ENCODE results near the gene GATB.
A peak's percentile ranks its signal among the peaks of the same experiment; 100 is the strongest.
"Not testable (repeated sequence)": the region's sequence is repeated elsewhere in the genome, so short reads cannot be mapped to it uniquely, and the experiment has no call there.

GATB gene

GRCh38 chr4:151745481-151746231 lies 15.2 kb downstream of the GATB start:
- DNase-seq (ENCODE audit: extremely low spot score) = no peak
- no peak for TF ChIP-seq CTCF (IDR thresholded peaks at IDR 0.05; ENCODE audit: control extremely low read depth, extremely low read depth, low read depth, missing control alignments)
- ChIA-PET CTCF (interaction anchor here (1.2 to 3.3 kb wide), 4 partner anchors 11 to 25 kb away, joined by 3 to 16 read pairs (median 4); no protein-coding TSS in a partner anchor), POLR2A (interaction anchor here (1.3 kb wide), 1 partner anchor 143 kb away, joined by 4 read pairs; no protein-coding TSS in a partner anchor)

DNA sequence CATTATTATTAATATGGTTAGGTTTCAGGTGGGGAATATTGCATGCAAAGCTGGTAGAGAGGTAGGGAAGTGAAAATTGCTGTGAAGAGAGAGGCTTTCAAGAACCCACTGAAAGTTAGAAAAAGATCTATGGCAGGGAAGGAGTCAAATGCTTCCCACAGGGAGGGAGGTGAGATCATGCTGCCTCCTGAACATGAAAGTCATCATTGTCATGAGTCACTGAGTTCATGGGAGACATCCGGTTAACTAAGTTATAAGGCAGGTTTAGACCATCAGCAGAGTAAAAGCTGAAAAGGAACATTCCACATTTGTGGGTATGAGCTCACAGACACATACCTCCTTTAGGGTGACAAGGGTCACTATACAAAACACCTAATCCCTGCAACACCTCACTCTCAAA lies 16.2 kb downstream of the GATB start:
- TF ChIP-seq CTCF (IDR thresholded peaks at IDR 0.05; ENCODE audit: control extremely low read depth, extremely low read depth, low read depth, missing control alignments) = no peak
- CTCF ChIA-PET = interaction anchor here (1.1 to 3.3 kb wide), 7 partner anchors 12 to 562 kb away, joined by 3 to 16 read pairs (median 3); no protein-coding TSS in a partner anchor
- DNase-seq (ENCODE audit: extremely low spot score) = no peak
- POLR2A ChIA-PET = interaction anchor here (1.2 to 1.3 kb wide), 2 partner anchors 8 to 144 kb away, joined by 4 read pairs; no protein-coding TSS in a partner anchor

DNA sequence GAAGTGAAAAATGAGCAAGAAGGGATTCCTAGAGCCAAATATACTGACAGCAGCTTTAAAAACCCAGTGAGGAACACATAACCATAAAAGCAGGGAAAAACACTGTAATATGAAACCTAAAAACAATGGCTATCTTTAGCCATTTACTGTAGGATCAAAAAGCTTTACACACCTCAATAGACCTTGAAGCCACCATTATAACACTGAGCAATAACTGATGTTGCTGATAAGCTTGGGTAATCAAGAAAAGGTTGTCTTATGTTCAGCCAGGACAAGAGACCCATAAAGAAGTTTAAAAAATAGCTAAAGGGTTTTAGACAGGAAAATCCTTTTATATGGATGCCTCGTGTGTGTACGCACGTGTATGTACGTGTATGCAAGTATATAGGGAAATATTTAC lies 16.9 kb downstream of the GATB start:
- no peak for TF ChIP-seq CTCF (IDR thresholded peaks at IDR 0.05; ENCODE audit: control extremely low read depth, extremely low read depth, low read depth, missing control alignments)
- DNase-seq (ENCODE audit: extremely low spot score) = no peak
- POLR2A ChIA-PET = interaction anchor here (1.2 kb wide), 1 partner anchor 9 kb away, joined by 4 read pairs; no protein-coding TSS in a partner anchor
- CTCF ChIA-PET = interaction anchor here (0.7 to 1.8 kb wide), 11 partner anchors 9 to 563 kb away, joined by 3 to 5 read pairs (median 3); no protein-coding TSS in a partner anchor

DNA sequence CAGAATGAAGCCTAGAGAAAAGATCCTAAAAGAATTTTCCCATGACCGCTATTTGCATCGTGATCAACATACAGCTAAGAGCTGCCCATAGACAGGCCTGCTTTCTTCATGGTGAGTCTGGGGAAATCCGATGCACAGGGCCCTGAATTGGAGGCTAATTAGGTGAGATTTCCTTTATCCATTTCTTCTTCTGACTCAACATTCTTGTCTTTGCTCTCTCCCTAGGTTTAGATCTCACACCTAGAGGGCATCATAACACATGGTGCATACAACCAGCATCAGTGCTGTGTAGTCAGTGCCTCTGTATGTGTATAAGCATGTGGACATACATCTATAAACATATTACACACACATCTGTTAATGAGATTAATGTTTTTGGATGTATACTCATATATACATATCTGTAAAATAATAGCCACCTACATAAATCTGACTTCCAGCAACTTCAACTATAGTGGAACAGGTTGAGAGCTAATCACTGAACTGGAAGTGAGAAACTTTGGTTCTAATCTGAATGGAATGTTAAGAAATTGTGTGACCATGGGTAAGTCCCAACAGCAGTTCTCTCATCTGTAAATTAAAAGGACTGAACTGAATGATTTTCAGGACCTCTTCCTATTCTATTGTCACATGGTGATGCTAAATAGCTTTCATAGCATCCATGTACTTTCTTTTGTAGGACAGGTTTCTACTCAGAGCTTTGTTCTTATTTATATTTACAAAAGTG lies 17.5 kb downstream of the GATB start:
- DNase-seq (ENCODE audit: extremely low spot score) = peak; percentile 19
- TF ChIP-seq CTCF (IDR thresholded peaks at IDR 0.05; ENCODE audit: control extremely low read depth, extremely low read depth, low read depth, missing control alignments) = no peak
- POLR2A ChIA-PET = interaction anchor here (1.2 kb wide), 1 partner anchor 9 kb away, joined by 4 read pairs; no protein-coding TSS in a partner anchor
- CTCF ChIA-PET = interaction anchor here (0.7 to 1.8 kb wide), 12 partner anchors 10 to 563 kb away, joined by 3 to 5 read pairs (median 3); no protein-coding TSS in a partner anchor

GRCh38 chr4:151738720-151739517 lies 21.9 kb downstream of the GATB start:
- DNase-seq (ENCODE audit: extremely low spot score) = no peak
- ChIA-PET POLR2A (no interaction called here), CTCF (interaction anchor here (1.0 to 1.7 kb wide), 5 partner anchors 10 to 26 kb away, joined by 3 to 11 read pairs (median 4); no protein-coding TSS in a partner anchor)
- no peak for TF ChIP-seq CTCF (IDR thresholded peaks at IDR 0.05; ENCODE audit: control extremely low read depth, extremely low read depth, low read depth, missing control alignments)

DNA sequence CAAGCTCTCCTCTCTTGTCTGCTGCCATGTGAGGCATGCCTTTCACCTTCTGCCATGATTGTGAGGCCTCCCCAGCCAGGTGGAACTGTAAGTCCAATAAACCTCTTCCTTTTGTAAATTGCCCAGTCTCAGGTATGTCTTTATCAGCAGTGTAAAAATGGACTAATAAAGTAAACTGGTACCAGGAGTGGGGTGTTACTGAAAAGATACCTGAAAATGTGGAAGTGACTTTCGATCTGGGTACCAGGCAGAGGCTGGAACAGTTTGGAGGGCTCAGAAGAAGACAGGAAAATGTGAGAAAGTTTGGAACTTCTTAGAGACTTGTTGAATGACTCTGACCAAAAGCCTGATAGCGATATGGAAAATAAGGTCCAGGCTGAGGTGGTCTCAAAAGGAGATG lies 24.0 kb downstream of the GATB start:
- CTCF ChIA-PET = not testable (repeated sequence)

More for the DNA sequence above, 24.0 kb downstream of the GATB start:
- DNase-seq (ENCODE audit: extremely low spot score); POLR2A ChIA-PET: not testable (repeated sequence)
